Measurements from ENCODE around the gene NFU1. TPM values are rescaled to one million over a fixed set of nuclear protein-coding genes. Genes with fewer than 3 reads are reported as not detected.
A peak's percentile ranks its signal among the peaks of the same experiment; 100 is the strongest.

The NFU1 gene
- total and polyA plus RNA-seq, 9 of the 15 experiments (the other 6 are each of a cell fraction or from before 2014, with no cell fraction given): 33.3 to 61.8 (median 53.7) TPM

DNA sequence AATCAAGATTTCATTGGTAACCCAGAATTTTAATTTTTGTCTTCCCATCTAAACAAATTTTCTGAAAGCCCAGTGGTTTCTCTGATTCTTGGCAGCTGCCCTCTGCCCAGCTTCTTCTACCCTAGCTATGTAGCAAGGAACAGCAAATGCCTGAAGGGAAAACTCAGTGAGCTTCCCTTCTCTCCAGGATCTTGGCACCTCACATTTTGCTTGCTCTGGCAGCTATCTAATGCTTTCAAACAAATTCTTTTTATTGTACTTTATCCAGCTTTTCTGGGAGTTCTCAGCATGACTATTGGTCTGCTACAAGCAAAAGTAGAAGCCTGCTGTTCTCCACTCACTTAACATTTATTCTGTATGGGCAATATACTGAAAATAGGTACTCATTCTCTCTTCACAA is 31.9 kb downstream of the NFU1 start (continued):
- TF ChIP-seq, protein P1, sequence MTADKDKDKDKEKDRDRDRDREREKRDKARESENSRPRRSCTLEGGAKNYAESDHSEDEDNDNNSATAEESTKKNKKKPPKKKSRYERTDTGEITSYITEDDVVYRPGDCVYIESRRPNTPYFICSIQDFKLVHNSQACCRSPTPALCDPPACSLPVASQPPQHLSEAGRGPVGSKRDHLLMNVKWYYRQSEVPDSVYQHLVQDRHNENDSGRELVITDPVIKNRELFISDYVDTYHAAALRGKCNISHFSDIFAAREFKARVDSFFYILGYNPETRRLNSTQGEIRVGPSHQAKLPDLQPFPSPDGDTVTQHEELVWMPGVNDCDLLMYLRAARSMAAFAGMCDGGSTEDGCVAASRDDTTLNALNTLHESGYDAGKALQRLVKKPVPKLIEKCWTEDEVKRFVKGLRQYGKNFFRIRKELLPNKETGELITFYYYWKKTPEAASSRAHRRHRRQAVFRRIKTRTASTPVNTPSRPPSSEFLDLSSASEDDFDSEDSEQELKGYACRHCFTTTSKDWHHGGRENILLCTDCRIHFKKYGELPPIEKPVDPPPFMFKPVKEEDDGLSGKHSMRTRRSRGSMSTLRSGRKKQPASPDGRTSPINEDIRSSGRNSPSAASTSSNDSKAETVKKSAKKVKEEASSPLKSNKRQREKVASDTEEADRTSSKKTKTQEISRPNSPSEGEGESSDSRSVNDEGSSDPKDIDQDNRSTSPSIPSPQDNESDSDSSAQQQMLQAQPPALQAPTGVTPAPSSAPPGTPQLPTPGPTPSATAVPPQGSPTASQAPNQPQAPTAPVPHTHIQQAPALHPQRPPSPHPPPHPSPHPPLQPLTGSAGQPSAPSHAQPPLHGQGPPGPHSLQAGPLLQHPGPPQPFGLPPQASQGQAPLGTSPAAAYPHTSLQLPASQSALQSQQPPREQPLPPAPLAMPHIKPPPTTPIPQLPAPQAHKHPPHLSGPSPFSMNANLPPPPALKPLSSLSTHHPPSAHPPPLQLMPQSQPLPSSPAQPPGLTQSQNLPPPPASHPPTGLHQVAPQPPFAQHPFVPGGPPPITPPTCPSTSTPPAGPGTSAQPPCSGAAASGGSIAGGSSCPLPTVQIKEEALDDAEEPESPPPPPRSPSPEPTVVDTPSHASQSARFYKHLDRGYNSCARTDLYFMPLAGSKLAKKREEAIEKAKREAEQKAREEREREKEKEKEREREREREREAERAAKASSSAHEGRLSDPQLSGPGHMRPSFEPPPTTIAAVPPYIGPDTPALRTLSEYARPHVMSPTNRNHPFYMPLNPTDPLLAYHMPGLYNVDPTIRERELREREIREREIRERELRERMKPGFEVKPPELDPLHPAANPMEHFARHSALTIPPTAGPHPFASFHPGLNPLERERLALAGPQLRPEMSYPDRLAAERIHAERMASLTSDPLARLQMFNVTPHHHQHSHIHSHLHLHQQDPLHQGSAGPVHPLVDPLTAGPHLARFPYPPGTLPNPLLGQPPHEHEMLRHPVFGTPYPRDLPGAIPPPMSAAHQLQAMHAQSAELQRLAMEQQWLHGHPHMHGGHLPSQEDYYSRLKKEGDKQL (CRISPR knock-in tag; IDR thresholded peaks at IDR 0.05; ENCODE audit: borderline replicate concordance): no peak

DNA sequence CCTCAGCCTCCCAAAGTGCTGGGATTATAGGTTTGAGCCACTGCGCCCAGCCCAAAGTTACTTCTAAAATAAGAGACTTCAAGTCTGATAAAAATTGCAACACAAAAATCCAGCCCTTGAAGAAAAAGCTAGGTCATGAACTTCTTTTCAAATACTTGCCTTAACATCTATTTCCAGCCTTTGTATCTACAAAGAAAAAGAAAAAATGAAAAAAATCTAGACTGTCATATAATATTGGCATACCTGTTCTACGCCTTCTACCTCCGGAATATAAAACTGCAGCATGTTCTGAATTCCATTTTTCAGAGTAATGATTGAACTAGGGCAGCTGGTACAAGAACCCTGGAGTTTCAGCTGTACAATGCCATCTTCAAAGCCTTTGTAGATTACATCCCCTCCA is 37.1 kb downstream of the NFU1 start:
- H3K27me3 ChIP-seq (ENCODE audit: control insufficient read depth in 2 of 2, insufficient read depth in 2 of 2, low read length in 2 of 2): no peaks in the 10 kb centered on the region
- DNase-seq (ENCODE audit: extremely low read depth in 1 of 4, low spot score in 3 of 4) (no peak), ATAC-seq (no peak), FAIRE-seq (peak; percentile 29)
- POLR2A ChIA-PET: interaction anchor here (0.8 to 1.0 kb wide), 2 partner anchors 10 to 12 kb away, joined by 3 read pairs; no protein-coding TSS in a partner anchor
- H3K4me2 ChIP-seq (ENCODE audit: insufficient read depth, low read length): no peak overlapping the region
- no peaks in the 10 kb centered on the region for H3K79me2 ChIP-seq (ENCODE audit: control insufficient read depth, insufficient read depth, low read length)
- H2AFZ ChIP-seq (ENCODE audit: low read depth, low read length): no peak overlapping the region
- H3K9me1 ChIP-seq (ENCODE audit: control insufficient read depth, insufficient read depth, low read length): no peaks in the 10 kb centered on the region
- H3K9ac ChIP-seq (ENCODE audit: insufficient read depth in 1 of 2, low read depth in 2 of 2, low read length in 2 of 2): no peak overlapping the region
- CTCF ChIA-PET (ENCODE audit: low intra/inter-chr PET ratio): no interaction called here
- no peak overlapping the region for H3K27ac ChIP-seq (ENCODE audit: extremely low read depth, low read depth, low read length)
- H4K20me1 ChIP-seq (replicated peaks; ENCODE audit: control insufficient read depth, insufficient read depth, low read length): no peaks in the 10 kb centered on the region
- H3K4me3 ChIP-seq: no peak overlapping the region
- no peak for TF ChIP-seq ZNF444 (CRISPR knock-in tag; IDR thresholded peaks at IDR 0.05)
- TF ChIP-seq SETDB1 (IDR thresholded peaks at IDR 0.05; ENCODE audit: low read length): no peak
- no peak for TF ChIP-seq FOXM1 (IDR thresholded peaks at IDR 0.05; ENCODE audit: low read depth)
- no peak for TF ChIP-seq FOXM1 (CRISPR knock-in tag; IDR thresholded peaks at IDR 0.05; ENCODE audit: low read depth)
- TF ChIP-seq NR2C2 (CRISPR knock-in tag; IDR thresholded peaks at IDR 0.05): no peak
- no peak for TF ChIP-seq NR2C2 (tag; IDR thresholded peaks at IDR 0.05)
- TF ChIP-seq ZSCAN29 (IDR thresholded peaks at IDR 0.05): no peak
- TF ChIP-seq HLTF (IDR thresholded peaks at IDR 0.05): no peak
- no peak for TF ChIP-seq TAF15 (IDR thresholded peaks at IDR 0.05; ENCODE audit: low read depth, low read length)
- no peak for TF ChIP-seq ZNF311 (CRISPR knock-in tag; IDR thresholded peaks at IDR 0.05)
- TF ChIP-seq TAF9B (IDR thresholded peaks at IDR 0.05; ENCODE audit: partially characterized antibody): no peak
- no peak for TF ChIP-seq RAD21 (CRISPR knock-in tag; conservative IDR thresholded peaks at IDR 0.05 in 1 of 2, IDR thresholded peaks at IDR 0.05 in 1 of 2)
- TF ChIP-seq POLR2G (IDR thresholded peaks at IDR 0.05; ENCODE audit: low read depth, low read length): no peak
- TF ChIP-seq RBM39 (optimal IDR thresholded peaks at IDR 0.05; ENCODE audit: low read depth, low read length): no peak
- TF ChIP-seq MEIS2 (IDR thresholded peaks at IDR 0.05; ENCODE audit: partially characterized antibody): no peak
- TF ChIP-seq, protein P2, sequence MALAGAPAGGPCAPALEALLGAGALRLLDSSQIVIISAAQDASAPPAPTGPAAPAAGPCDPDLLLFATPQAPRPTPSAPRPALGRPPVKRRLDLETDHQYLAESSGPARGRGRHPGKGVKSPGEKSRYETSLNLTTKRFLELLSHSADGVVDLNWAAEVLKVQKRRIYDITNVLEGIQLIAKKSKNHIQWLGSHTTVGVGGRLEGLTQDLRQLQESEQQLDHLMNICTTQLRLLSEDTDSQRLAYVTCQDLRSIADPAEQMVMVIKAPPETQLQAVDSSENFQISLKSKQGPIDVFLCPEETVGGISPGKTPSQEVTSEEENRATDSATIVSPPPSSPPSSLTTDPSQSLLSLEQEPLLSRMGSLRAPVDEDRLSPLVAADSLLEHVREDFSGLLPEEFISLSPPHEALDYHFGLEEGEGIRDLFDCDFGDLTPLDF (CRISPR knock-in tag; IDR thresholded peaks at IDR 0.05): no peak
- in situ Hi-C loops (cut with MboI) (no loop called here), intact Hi-C loops (cut with micrococcal nuclease) (no loop called here)
- peaks cover 19% of the 10 kb centered on the region for H3K36me3 ChIP-seq (ENCODE audit: control insufficient read depth, insufficient read depth, low read length)
- 93% methylated on average over 3 of the region's 3 CpGs for WGBS (ENCODE audit: insufficient coverage, low coverage, missing lambda C conversion rate)
- H3K4me1 ChIP-seq (replicated peaks in 1 of 2; ENCODE audit: control insufficient read depth in 2 of 2, insufficient read depth in 2 of 2, low read length in 2 of 2): no peaks in the 10 kb centered on the region
- no peaks in the 10 kb centered on the region for H3K9me3 ChIP-seq (replicated peaks; ENCODE audit: control insufficient read depth, insufficient read depth, low read depth, low read length)
- no TSS peak for BruUV-seq (replicated peaks)

Data from K562 (cell line).